ENCODE results near the gene DUOXA2. TPM values are rescaled to one million over a fixed set of nuclear protein-coding genes. Genes with fewer than 3 reads are reported as not detected.

DUOXA2 gene
- total and polyA plus RNA-seq, 2 of the 4 experiments (the other 2 are of a cell fraction), result not detected

GRCh38 chr15:45134046-45134445, 19.9 kb downstream of the DUOXA2 start:
- Histone ChIP-seq H3K18ac (ENCODE audit: low read depth, low read length) (no peak overlapping the region), H3K4ac (ENCODE audit: low read depth, low read length) (no peak overlapping the region), H2BK5ac (ENCODE audit: low read depth, low read length, poor library complexity, severe bottlenecking) (no peak overlapping the region), H3K4me1 (ENCODE audit: control insufficient read depth, insufficient read depth, low read length) (no peaks in the 10 kb centered on the region; the same call in 1 of the 2 replicates), H3K9me3 (ENCODE audit: control insufficient read depth, insufficient read depth, low read length) (peaks cover 3% of the 10 kb centered on the region; the same call in 1 of the 2 replicates), H3K9me1 (ENCODE audit: insufficient read depth, low read length) (no peaks in the 10 kb centered on the region), H2AK5ac (ENCODE audit: low read depth, low read length) (no peak overlapping the region), H3K36me3 (ENCODE audit: control insufficient read depth, insufficient read depth, low read length) (no peaks in the 10 kb centered on the region), H3K56ac (ENCODE audit: extremely low read depth, insufficient read depth, low read length) (no peak overlapping the region), H2BK120ac (ENCODE audit: low read depth, low read length) (no peak overlapping the region), H3K27me3 (ENCODE audit: control insufficient read depth, insufficient read depth, low read length) (peaks cover 85% of the 10 kb centered on the region), H3K23ac (ENCODE audit: low read depth, low read length) (no peak overlapping the region), H3K79me1 (ENCODE audit: low read depth in 1 of 2, low read length in 2 of 2) (no peaks in the 10 kb centered on the region), H4K5ac (ENCODE audit: low read depth, low read length) (no peak overlapping the region), H3K4me3 (ENCODE audit: insufficient read depth, low read depth, low read length) (no peak overlapping the region), H2AFZ (replicated peaks; ENCODE audit: low read length, poor library complexity) (no peak overlapping the region), H4K20me1 (ENCODE audit: insufficient read depth, low read length) (no peaks in the 10 kb centered on the region), H4K8ac (ENCODE audit: low read depth in 2 of 2, low read length in 2 of 2) (no peak overlapping the region), H2AK9ac (replicated peaks; ENCODE audit: low read depth, low read length, poor library complexity) (no peak overlapping the region), H2BK15ac (ENCODE audit: low read depth, low read length) (no peak overlapping the region), H2BK20ac (ENCODE audit: low read depth, low read length) (no peak overlapping the region), H4K91ac (ENCODE audit: insufficient read depth, low read depth, low read length) (no peak overlapping the region), H3K27ac (ENCODE audit: insufficient read depth, low read length) (no peak overlapping the region), H3K9ac (ENCODE audit: low read depth, low read length) (no peak overlapping the region), H3K4me2 (ENCODE audit: low read depth, low read length) (no peak overlapping the region), H3K14ac (replicated peaks; ENCODE audit: low read depth, low read length) (no peak overlapping the region)
- no TSS peak for BruUV-seq (replicated peaks)
- ATAC-seq (ENCODE audit: low read depth) (no peak), DNase-seq (no peak)
- ChIA-PET CTCF (no interaction called here), POLR2A (ENCODE audit: unreplicated experiment) (no interaction called here)
- dilution Hi-C loops (cut with HindIII; ENCODE audit: low sequenced_read_pairs, unreplicated experiment), result no loop called here
- TF ChIP-seq RCOR1 (IDR thresholded peaks at IDR 0.05; ENCODE audit: insufficient replicate concordance, low read length) (no peak), BHLHE40 (IDR thresholded peaks at IDR 0.05; ENCODE audit: low read depth, low read length) (no peak), MAZ (IDR thresholded peaks at IDR 0.05; ENCODE audit: borderline replicate concordance, low read depth, low read length) (no peak), MAFK (IDR thresholded peaks at IDR 0.05; ENCODE audit: low read depth, low read length) (no peak), CTCF (conservative IDR thresholded peaks at IDR 0.05; ENCODE audit: low read depth, low read length) (no peak)
- 88% methylated on average over 2 of the region's 7 CpGs; no CpG with 5 or more reads in 1 of the 2 experiments for WGBS, 2 experiments (ENCODE audit: extremely low coverage in 2 of 2, insufficient read length in 1 of 2)
- in situ Hi-C loops (cut with MboI; ENCODE audit: low sequenced_read_pairs), result no loop called here
- intact Hi-C loops (cut with micrococcal nuclease), result no loop called here
